HG03520 (cell line): ENCODE measurements around the gene MAP4K4.

Experiments used
- ATAC-seq: cut with Tn5 transposase; IDR thresholded peaks from one replicate; pipeline ENCODE4 v1.9.1; 2021; ENCODE audit warnings: mild to moderate bottlenecking, moderate library complexity; ENCODE audit not compliant: unreplicated experiment

The MAP4K4 gene

GRCh38 chr2:101720732-101721131 is 23.2 kb downstream of the MAP4K4 start:
- ATAC-seq, result no peak

DNA sequence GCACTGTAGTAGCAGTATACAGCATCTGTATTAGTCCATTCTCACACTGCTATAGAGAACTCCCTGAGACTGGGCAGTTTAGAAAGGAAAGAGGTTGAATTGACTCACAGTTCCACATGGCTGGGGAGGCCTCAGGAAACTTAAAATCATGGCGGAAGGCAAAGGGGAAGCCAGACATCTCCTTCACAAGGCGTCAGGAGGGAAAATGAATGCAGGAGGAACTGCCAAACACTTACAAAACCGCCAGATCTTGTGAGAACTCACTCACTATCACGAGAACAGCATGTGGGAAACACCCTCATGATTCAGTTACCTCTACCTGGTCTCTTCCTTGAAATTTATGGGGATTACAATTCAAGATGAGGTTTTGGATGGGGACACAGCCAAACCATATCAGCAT is 25.4 kb downstream of the MAP4K4 start:
- no peak for ATAC-seq

DNA sequence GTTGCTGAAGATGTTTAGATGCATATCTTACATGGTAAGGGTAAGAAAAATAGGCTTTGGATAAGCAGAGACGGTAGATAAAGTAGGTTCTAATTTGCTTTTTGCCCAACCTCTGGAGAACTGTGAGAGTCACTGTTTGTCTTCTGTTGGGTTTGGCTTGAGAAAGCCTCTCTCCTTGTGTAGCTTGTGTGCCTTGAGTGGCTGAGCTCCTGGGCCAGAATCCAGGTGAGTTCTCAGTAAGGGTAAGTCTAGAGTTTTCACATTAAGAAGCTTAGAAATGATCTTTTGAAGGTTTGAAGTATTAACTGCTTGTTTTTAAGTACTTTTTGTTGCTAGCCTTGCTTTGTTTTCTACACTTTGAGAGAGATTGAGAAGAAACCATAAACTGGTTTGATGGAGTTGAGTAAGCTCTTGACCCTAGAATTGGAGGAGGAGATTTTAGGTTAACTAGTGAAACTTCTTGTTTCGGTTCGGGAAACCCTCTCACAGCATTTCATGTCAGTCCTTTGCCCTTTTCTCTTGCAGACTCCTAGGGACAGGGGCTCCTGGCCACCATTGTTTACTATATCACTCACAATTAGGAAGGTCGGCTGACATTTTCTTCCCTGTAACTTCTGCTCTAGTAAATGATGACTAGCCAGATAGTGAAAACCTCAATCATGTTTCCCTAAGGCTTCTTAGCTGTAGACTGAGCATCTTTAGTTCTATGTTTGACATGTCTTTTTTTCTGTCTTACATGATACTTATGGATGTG is 26.0 kb downstream of the MAP4K4 start:
- no peak for ATAC-seq

DNA sequence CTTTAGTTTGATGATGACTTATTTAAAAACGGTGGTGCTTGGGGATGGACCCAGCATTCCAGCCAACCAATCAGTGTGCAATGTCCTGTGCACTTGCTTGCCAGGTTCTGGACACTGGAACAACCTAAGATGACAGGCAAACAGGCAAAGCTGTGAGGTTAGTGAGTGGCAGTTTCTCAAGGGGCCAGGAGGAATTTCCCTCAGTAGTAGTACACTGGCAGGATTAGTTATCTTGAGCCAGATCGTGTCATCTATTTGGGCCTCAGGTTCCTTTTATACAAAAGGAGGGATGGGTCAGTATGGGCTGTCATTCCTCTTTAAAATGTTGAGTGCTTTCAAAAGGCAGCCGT is 26.6 kb downstream of the MAP4K4 start:
- ATAC-seq, result no peak

- no peak for ATAC-seq
These were observed 27.5 kb downstream of the MAP4K4 start for GRCh38 chr2:101725038-101725437.

GRCh38 chr2:101725515-101726192 is 28.1 kb downstream of the MAP4K4 start:
- ATAC-seq, result no peak

GRCh38 chr2:101728865-101729264 is 31.4 kb downstream of the MAP4K4 start:
- no peak for ATAC-seq

DNA sequence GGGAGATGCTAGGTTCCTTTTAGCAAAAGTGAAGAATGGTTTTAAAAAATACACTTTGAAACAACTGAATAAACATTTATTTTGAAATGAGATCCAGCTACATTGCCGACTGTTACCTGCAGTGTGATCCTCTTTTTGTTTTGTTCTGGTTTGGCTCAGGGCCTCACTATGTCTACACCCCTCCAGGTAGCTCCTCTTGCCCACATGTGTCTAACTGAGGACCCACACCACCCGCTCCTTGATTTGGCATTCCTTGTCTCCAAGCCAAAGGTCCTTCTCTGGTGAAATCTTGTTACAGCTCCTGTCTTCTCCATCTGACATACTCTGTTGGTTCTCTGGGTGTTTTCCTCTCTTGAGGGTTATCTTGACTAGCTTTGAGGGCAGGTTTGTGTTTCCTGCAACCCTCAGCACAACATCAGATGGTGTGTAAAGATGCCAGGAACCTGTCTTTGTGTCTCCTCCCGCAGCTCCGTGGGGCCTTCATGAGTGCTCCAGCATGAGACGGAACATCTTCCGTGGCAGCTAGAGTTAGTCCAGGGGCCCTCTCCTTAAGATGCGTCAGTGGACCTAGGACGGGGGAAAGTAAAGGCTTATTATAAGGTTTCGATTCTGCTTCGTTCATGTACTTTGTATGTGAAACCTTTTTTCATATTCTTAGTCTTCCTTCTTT is 32.1 kb downstream of the MAP4K4 start:
- no peak for ATAC-seq

DNA sequence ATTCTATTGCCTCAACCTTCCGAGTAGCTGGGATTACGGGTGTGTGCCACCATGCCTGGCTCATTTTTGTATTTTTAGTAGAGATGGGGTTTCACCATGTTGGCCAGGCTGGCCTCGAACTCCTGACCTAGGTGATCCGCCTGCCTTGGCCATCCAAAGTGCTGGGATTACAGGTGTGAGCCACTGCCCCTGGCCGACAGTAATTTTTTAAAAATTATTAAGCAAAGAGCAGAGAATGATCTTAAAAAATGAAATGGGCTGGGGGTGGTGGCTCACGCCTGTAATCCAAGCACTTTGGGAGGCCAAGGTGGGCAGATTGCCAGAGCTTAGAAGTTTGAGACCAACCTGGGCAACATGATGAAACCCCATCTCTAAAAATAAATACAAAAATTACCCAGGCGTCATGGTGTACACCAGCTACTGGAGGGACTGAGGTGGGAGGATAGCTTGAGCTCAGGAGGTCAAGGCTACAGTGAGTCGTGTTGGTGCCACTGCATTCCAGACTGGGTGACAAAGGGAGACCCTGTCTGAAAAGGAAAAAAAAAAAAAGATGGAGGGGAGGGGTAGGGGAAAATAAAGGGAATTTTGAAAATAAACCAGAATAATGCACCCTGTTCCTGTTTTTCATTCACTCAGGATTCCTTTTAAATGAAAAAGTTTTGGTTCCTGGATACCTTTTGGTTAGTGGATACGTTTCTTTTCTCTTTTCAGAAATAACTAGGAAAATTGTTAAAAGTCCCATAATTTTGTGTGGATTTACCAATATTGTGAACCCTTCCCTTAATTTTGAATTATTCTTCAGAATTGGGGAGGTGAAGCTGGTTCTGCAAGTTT is 33.9 kb downstream of the MAP4K4 start:
- ATAC-seq, result no peak

- no peak for ATAC-seq
These were observed 34.7 kb downstream of the MAP4K4 start for GRCh38 chr2:101732199-101732598.

GRCh38 chr2:101732773-101733256 is 35.3 kb downstream of the MAP4K4 start:
- no peak for ATAC-seq

DNA sequence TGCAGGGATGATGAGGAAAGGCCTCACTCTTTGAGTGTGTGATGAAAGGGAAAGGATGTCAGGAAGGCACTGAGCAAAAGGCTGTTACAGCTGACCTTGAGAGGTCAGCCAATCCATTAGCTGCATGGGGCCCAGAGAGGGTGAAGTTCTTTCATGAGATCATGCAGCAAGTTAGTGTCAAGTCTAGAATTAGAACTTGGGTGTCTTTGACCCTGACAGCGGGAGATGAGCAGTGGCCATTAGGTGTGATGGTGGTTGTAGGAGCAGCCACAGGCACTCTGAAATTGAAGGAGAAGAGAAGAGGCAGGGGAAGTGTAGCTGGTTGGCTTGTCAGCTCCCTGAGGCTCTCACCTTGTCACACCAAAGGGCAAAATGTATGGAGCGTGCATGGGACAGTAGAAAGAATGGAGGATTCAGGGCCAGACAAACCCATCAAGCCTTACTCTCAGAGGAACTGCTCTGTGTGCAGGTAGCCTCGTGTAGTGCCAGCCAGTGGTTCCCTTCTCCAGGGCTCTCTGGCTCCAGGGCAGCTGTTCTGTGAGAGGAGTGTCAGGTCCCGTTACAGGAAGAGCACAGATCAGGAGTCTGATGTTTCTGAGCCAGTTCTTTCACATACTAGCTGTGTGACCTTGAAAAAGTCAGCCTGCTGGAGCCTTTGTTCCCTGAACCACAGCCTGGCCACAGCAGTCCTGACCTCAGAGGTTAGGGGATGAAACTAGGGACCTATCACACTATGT is 35.9 kb downstream of the MAP4K4 start:
- ATAC-seq, result no peak

DNA sequence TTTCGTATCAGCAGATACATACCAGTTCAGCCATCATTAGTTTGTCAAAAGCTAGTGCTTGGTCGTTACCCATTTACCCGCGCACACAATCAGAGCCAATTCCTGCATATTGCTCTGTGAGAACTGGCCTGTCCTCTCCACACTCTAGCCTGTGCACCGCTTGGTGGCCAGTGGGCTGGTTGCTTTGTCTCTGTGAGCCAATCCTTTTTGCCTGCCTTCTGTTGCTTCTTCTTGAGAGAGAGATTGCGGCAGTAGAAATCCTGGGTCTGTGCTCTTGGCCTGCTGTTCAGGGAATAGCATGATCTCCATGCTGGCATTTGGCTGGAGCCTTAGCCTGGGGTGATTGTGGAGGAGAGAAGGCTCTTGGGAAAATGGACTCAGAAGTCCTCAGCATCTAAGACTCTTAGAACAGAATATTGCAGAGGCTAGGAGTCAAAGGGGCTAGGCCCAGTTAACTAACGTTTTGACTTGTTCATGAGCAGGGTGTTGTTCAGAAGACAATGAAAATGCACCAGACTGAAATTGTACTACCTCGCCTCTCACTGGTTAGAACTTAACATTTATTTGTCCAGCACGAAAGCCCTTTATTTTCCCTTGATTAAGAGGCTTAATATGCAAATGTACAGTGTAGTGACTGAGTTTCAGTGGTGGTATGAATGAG is 37.1 kb downstream of the MAP4K4 start:
- no peak for ATAC-seq

GRCh38 chr2:101735166-101735533 is 37.6 kb downstream of the MAP4K4 start:
- no peak for ATAC-seq

DNA sequence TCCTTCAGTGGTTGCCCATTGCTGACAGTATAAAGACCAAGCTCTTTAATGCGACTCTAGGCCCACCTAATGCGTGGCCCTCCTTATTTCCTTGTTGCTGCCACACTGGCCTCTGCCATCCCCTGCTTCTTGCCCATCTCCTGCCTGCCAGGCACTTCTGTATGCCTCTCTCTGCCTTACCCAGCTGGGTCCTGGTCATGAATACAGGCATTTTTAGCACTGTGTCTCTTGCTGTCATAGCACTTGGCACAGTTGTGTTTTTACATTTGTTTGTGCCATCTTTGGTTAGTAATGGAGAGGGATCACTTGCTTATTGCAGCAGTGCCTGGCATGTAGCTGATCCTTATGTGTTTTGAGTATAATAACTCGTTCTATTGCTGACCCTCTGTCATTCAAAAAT is 38.7 kb downstream of the MAP4K4 start:
- ATAC-seq, result no peak

DNA sequence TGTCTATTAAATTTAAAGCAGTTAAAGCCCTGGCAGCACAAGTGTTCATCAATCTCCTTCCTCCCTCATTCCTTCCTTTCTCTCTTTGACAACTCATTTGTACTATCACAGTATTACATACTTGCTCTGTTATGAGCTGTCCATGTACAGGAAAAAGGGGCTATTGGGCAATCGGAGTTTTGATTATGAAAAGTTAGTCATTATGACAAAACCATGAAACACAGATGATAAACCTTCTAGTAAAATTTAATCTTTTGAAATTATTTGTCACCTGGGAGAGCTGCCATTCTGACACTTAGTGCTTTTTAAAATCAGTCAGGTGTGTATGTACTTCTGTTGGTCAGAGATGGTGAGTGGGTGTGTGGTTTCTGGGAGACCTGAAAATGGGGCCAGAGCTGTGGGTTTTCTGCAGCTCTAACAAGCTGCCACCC is 39.4 kb downstream of the MAP4K4 start:
- ATAC-seq, result no peak

DNA sequence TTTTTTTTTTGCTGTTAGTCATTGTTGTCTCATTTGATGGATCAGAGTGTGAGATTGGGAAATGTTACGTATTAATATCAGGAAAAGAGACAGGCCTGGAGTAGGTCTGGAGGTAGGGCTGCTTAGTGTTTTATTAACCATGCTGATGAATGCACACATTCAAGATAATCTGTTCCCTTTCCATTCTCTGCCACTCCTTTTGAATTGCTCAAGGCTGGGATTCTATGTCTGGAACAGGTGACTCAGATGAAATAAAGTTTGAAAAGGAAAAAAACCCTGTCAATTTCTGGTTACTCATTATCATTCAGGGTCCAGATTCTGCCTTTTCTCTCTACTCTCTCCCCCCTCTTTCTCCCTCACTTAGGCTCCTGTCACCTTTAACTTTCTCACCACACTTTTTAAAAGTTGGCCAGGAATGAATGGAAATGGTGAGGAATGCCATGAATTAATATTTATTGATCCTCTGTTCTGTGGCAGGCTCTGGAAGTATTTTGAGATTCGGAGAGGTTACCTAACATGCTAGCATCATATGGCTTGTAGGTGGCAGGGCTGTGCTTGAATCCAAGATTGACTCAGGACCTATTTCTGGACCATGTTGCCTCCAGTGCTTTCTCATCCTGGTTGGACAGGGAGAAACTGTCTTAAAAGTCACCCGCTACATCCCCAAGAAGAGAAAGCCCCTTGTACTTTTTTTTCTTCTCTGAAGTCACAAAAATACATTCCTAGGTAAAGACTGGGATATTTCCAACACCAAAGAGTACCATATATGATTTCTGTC is 40.2 kb downstream of the MAP4K4 start:
- ATAC-seq, result no peak

- ATAC-seq, result no peak
These were observed 41.1 kb downstream of the MAP4K4 start for GRCh38 chr2:101738649-101739048.

DNA sequence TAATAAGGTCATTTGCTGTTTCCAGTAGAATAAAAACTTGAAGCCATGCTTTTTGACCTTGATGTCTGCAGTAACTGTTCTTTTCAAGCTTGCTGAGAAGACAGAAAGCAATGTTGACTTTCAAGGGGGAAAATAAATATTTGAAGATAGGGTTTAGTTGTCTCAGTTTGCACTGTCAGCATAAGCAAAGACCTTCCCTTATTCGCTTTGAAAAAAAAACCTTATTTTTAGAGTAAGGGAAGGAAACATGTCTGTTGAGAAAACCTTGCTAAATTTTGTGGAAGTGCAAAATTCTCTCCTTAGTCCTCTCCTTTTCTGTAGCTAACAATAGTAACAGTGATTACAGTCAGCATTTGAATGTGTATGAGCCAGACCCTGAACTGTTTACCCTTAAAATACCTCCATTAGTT is 43.1 kb downstream of the MAP4K4 start:
- no peak for ATAC-seq
